ENCODE measurements around the gene NR5A1.

Gene NR5A1

DNA sequence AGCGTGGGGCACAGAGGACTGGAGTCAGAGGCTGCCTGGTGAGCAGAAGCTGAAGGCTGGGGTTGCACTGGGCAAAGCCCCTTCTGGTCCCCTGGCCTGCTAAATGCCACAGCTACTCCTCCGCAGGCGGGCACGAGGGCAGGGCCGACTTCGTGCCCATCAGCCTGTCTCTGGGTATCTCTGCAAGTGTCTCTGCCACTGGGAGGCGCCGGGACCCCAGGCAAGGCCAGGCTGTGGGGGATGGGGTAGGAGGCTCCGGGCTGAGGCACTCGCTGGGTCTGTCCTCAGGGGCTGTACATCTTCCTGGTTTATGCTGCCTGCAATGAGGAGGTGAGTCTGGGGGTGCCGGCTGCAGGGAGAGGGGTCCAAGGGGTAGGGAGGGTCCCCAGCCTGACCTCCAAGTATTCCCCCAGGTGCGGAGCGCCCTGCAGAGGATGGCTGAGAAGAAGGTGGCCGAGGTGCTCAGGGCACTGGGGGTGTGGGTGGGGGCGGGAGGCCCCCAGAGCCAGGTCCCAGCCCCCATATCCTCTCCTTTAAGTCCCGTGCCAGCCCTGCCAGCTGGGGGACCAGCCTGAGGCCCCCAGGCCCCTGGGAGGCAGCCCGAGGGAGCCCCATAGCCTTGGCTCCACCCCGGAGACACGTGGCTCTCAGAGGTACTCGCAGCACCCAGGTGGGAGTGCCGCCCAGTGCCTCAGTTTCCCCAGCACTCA is 31.9 kb downstream of the NR5A1 start:
- DNase-seq (ENCODE audit: low read depth, low spot score): no peak
- TF ChIP-seq, protein P1, sequence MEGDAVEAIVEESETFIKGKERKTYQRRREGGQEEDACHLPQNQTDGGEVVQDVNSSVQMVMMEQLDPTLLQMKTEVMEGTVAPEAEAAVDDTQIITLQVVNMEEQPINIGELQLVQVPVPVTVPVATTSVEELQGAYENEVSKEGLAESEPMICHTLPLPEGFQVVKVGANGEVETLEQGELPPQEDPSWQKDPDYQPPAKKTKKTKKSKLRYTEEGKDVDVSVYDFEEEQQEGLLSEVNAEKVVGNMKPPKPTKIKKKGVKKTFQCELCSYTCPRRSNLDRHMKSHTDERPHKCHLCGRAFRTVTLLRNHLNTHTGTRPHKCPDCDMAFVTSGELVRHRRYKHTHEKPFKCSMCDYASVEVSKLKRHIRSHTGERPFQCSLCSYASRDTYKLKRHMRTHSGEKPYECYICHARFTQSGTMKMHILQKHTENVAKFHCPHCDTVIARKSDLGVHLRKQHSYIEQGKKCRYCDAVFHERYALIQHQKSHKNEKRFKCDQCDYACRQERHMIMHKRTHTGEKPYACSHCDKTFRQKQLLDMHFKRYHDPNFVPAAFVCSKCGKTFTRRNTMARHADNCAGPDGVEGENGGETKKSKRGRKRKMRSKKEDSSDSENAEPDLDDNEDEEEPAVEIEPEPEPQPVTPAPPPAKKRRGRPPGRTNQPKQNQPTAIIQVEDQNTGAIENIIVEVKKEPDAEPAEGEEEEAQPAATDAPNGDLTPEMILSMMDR (IDR thresholded peaks at IDR 0.05; ENCODE audit: low read depth, low read length): no peak
- H3K4me3 ChIP-seq (ENCODE audit: low read depth, low read length): no peak overlapping the region
- in situ Hi-C loops (cut with HindIII; ENCODE audit: low sequenced_read_pairs): no loop called here

DNA sequence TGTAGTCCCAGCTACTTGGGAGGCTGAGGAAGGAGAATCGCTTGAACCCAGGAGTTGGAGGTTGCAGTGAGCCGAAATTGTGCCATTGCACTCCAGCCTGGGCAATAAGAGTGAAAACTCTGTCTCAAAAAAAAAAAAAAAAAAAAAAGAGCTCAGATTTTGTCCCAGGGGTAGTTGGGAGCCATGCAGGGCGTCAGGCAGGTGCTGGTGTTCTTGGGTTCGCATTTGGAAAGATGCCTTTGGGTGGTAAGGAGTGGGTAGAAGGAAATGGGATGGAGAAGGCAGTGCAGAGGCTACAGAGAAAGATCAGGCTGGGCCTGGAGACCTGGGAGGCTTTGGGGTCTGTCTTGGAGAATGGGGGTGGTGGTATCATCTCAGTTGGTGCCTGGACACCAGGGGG is 33.0 kb downstream of the NR5A1 start:
- DNase-seq (ENCODE audit: low read depth, low spot score): no peak
- H3K4me3 ChIP-seq (ENCODE audit: low read depth, low read length): no peak overlapping the region
- in situ Hi-C loops (cut with HindIII; ENCODE audit: low sequenced_read_pairs): no loop called here
- TF ChIP-seq, protein P1 (IDR thresholded peaks at IDR 0.05; ENCODE audit: low read depth, low read length): no peak

DNA sequence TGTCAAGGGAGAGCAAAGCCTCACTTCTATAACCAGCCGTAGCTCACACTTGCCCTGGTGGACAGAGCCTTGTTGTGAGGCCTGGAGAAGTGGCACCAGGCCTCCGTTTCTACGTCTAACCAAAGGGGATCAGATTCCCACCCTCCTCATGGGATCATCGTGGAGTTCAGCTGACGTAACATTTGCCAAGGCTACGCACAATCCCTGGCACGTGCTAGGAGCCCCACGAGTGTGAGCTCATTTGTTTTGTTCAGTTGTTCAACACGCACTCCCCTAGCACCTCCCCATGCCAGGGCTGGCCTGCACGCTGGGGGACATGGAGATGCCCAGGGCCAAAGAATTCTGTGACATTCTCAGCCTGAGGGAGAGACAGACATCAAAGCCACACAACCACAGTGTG is 33.9 kb downstream of the NR5A1 start:
- no peak overlapping the region for H3K4me3 ChIP-seq (ENCODE audit: low read depth, low read length)
- in situ Hi-C loops (cut with HindIII; ENCODE audit: low sequenced_read_pairs): no loop called here
- TF ChIP-seq, protein P1 (IDR thresholded peaks at IDR 0.05; ENCODE audit: low read depth, low read length): no peak
- no peak for DNase-seq (ENCODE audit: low read depth, low spot score)

DNA sequence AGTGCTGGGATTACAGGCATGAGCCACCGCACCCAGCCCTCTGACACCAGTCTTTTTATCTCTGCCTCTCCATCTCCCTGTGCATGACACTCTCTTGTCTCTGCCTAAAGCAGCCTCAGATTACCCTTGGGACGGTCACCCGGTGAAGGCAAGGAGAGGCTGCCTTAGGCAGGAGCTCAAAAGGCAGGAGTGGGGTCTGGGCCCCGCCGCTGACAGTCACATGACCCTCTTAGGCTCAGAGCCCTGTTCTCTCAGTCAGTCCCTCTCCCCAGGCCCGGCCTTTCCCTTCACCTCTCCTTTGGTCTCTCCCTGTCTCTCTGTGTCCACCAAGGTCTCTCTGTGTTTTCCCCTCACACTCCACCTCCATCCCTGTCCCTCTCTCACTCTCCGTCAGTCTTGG is 34.4 kb downstream of the NR5A1 start:
- TF ChIP-seq, protein P1 (IDR thresholded peaks at IDR 0.05; ENCODE audit: low read depth, low read length): no peak
- DNase-seq (ENCODE audit: low read depth, low spot score): no peak
- in situ Hi-C loops (cut with HindIII; ENCODE audit: low sequenced_read_pairs): no loop called here
- no peak overlapping the region for H3K4me3 ChIP-seq (ENCODE audit: low read depth, low read length)

DNA sequence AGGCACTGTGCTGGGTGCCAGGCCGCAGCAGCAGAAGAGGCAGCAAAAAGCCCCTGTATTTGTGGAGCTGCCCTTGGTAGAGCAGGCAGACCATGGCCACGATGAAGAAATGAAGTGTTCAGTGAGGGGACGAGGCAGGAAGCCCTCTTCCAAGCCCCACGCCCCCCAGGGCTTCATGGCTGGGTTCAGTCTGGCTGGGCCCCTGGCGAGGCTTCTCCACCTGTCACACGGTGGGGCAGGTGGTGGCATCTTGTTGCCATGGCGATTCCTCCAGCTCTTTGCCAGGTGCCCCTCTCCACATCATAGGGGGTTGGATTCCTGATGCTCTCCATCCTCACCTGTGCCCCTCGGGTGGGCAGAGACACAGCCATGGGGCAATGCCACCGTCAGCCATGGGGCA is 35.4 kb downstream of the NR5A1 start:
- DNase-seq (ENCODE audit: low read depth, low spot score): no peak
- no peak overlapping the region for H3K4me3 ChIP-seq (ENCODE audit: low read depth, low read length)
- TF ChIP-seq, protein P1 (IDR thresholded peaks at IDR 0.05; ENCODE audit: low read depth, low read length): no peak
- in situ Hi-C loops (cut with HindIII; ENCODE audit: low sequenced_read_pairs): no loop called here

DNA sequence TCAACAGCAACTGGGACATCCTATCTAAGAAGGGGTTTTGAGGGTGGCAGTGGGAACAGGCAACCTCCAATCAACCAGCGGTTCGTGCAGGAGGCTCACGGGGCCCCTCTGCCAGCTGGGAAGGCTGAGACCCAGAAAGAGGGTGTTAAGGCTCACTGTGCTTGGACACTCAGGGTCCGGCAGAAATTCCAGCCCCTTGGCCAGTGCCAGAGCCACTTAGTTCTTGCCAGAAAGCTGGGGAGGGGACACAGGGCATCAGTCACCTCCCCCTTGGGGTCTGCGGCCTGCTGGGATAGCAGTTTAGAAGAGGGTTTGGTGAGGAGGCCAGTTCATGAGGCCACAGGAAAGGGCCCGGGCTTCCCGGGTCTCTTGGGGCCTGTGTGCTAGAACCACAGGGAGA is 36.5 kb downstream of the NR5A1 start:
- H3K4me3 ChIP-seq (ENCODE audit: low read depth, low read length): no peak overlapping the region
- DNase-seq (ENCODE audit: low read depth, low spot score): no peak
- in situ Hi-C loops (cut with HindIII; ENCODE audit: low sequenced_read_pairs): no loop called here
- TF ChIP-seq, protein P1 (IDR thresholded peaks at IDR 0.05; ENCODE audit: low read depth, low read length): no peak
